H1 (cell line): Measurements from ENCODE around the gene ZNF407. TPM values are rescaled to one million over a fixed set of nuclear protein-coding genes. Genes with fewer than 3 reads are reported as not detected.

Experiments used
- ASH2L ChIP-seq: fragments of 200-600, 300-600 bp; sonication (generic); IDR thresholded peaks from one replicate; pipeline ENCODE4 v1.7.1; 2017; ENCODE audit warnings: low read length
- BCL11A ChIP-seq, 2 experiments: IDR thresholded peaks; one replicate each; pipeline ENCODE4 v1.6.1; 2011; ENCODE audit warnings: low read depth in 2 of 2, low read length in 2 of 2, mild to moderate bottlenecking in 2 of 2
- GTF2F1 ChIP-seq: IDR thresholded peaks from 2 replicates; pipeline ENCODE4 v1.6.1; 2012; ENCODE audit warnings: low read depth, low read length, improper control_type of control experiment, borderline replicate concordance
- PHF8 ChIP-seq: fragments of 200-600 bp; sonication (generic); conservative IDR thresholded peaks from 2 replicates; pipeline ENCODE4 v1.7.1; 2012; ENCODE audit warnings: low read depth, mild to moderate bottlenecking, inconsistent platforms, low read length, moderate library complexity
- RXRA ChIP-seq: IDR thresholded peaks from 2 replicates; pipeline ENCODE4 v1.6.1; 2011; ENCODE audit warnings: low read depth, mild to moderate bottlenecking, low read length, moderate library complexity; ENCODE audit not compliant: insufficient read depth
- SP1 ChIP-seq: IDR thresholded peaks from 2 replicates; pipeline ENCODE4 v1.6.1; 2011; ENCODE audit warnings: low read depth, low read length
- polyA plus RNA-seq, 7 experiments: library from polyadenylated mRNA; depleted of rRNA in 3 of 7; stranded (reverse) in 5 of 7; unstranded in 2 of 7; fragments of >200 nt in 5 of 7; fragments of 200-250 nt in 2 of 7; gene quantifications; 1 replicate in 5 of 7; 2 replicates in 1 of 7; 4 replicates in 1 of 7; pipeline versions ENCODE4 v1.2.1 to v1.2.3, GENCODE V29; 2011 to 2013; ENCODE audit warnings: missing spikeins in 2 of 7, mixed read lengths in 2 of 7
- total RNA-seq: library from RNA; stranded (reverse); fragmentation: NEBNext Ultra II Directional; extraction: Animal tissue kit (Norgen Biotek cat#: 25700); gene quantifications from 2 replicates; pipeline ENCODE4 v1.2.1, GENCODE V29; 2021

The ZNF407 gene
- total and polyA plus RNA-seq, 2 of the 8 experiments (the other 6 are each of a cell fraction or from before 2014, with no cell fraction given): 1.5 to 6.8 TPM

DNA sequence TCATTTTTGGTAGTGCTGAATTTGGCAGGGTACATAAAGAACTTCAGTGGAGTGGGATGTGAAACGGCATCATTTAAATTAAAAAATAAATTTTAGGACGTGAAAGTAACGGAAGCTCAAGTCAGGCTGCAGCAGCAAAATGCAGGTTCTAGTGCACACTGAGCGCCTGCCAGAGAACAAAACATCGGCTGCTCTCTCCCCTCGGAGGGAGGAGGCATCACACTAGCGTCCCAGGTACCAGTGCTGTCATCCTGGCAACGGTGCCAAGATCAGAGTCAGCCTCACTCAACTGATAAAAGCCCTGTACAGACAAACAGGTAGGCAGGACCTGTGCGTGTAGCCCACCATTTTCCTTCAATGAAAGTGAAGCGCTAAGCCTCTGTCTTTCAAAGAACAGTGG, 349.7 kb downstream of the ZNF407 start (continued):
- TF ChIP-seq GTF2F1 (no peak), PHF8 (no peak), BCL11A (IDR thresholded peaks at IDR 0.05; ENCODE audit: low read depth in 2 of 2, low read length in 2 of 2) (no peak), SP1 (no peak), ASH2L (no peak), RXRA (no peak)
- TF ChIP-seq, all 59 proteins: peak for 0
